Kidney epithelial cell (primary cell): Measurements from ENCODE around the gene PTGES2. TPM values are rescaled to one million over a fixed set of nuclear protein-coding genes. Genes with fewer than 3 reads are reported as not detected.

Experiments used
- DNase-seq: peaks from one replicate; pipeline ENCODE4 v3.0.0-alpha.2; 2010; ENCODE audit warnings: low read depth
- H3K27me3 ChIP-seq: 2 replicates; pipeline ENCODE4 v1.6.0; 2011; ENCODE audit warnings: low read length; ENCODE audit not compliant: control insufficient read depth, insufficient read depth
- H3K36me3 ChIP-seq: 2 replicates; pipeline ENCODE4 v1.5.1; 2011; ENCODE audit warnings: low read length; ENCODE audit not compliant: control insufficient read depth, insufficient read depth
- H3K4me3 ChIP-seq: 2 replicates; pipeline ENCODE4 v1.5.1; 2011; ENCODE audit warnings: low read depth, mild to moderate bottlenecking, control low read depth, low read length
- CTCF ChIP-seq: IDR thresholded peaks from 2 replicates; pipeline ENCODE4 v1.5.1; 2011; ENCODE audit warnings: mild to moderate bottlenecking, moderate library complexity, low read length, control low read depth, inconsistent platforms; ENCODE audit not compliant: insufficient read depth, poor library complexity, severe bottlenecking
- total RNA-seq: library from RNA; depleted of rRNA; stranded (reverse); fragments of >200 nt; gene quantifications from 2 replicates; pipeline ENCODE4 v1.2.3, GENCODE V29; 2015

Gene PTGES2
- total RNA-seq, 1 donor from 2014 or later: 81.2 TPM

- Histone ChIP-seq H3K27me3 (no peaks in the 10 kb centered on the region), H3K4me3 (no peak overlapping the region), H3K36me3 (peaks cover 5% of the 10 kb centered on the region)
- no peak for DNase-seq
- TF ChIP-seq CTCF: no peak
Measured at GRCh38 chr9:128109050-128109709, 18.3 kb downstream of the PTGES2 start.

DNA sequence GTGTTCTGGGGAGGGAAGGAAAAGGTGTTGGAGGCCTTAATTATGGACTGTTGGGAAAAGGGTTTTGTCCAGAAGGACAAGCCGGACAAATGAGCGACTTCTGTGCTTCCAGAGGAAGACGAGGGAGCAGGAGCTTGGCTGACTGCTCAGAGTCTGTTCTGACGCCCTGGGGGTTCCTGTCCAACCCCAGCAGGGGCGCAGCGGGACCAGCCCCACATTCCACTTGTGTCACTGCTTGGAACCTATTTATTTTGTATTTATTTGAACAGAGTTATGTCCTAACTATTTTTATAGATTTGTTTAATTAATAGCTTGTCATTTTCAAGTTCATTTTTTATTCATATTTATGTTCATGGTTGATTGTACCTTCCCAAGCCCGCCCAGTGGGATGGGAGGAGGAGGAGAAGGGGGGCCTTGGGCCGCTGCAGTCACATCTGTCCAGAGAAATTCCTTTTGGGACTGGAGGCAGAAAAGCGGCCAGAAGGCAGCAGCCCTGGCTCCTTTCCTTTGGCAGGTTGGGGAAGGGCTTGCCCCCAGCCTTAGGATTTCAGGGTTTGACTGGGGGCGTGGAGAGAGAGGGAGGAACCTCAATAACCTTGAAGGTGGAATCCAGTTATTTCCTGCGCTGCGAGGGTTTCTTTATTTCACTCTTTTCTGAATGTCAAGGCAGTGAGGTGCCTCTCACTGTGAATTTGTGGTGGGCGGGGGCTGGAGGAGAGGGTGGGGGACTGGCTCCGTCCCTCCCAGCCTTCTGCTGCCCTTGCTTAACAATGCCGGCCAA, 19.1 kb downstream of the PTGES2 start:
- H3K4me3 ChIP-seq: no peak overlapping the region
- H3K36me3 ChIP-seq: peaks cover 5% of the 10 kb centered on the region
- no peak for DNase-seq
- no peak for TF ChIP-seq CTCF
- no peaks in the 10 kb centered on the region for H3K27me3 ChIP-seq

DNA sequence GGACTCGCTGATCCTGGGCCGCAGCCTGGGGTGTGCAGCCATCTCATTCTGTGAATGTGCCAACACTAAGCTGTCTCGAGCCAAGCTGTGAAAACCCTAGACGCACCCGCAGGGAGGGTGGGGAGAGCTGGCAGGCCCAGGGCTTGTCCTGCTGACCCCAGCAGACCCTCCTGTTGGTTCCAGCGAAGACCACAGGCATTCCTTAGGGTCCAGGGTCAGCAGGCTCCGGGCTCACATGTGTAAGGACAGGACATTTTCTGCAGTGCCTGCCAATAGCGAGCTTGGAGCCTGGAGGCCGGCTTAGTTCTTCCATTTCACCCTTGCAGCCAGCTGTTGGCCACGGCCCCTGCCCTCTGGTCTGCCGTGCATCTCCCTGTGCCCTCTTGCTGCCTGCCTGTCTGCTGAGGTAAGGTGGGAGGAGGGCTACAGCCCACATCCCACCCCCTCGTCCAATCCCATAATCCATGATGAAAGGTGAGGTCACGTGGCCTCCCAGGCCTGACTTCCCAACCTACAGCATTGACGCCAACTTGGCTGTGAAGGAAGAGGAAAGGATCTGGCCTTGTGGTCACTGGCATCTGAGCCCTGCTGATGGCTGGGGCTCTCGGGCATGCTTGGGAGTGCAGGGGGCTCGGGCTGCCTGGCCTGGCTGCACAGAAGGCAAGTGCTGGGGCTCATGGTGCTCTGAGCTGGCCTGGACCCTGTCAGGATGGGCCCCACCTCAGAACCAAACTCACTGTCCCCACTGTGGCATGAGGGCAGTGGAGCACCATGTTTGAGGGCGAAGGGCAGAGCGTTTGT, 19.9 kb downstream of the PTGES2 start:
- Histone ChIP-seq H3K27me3 (no peaks in the 10 kb centered on the region), H3K4me3 (no peak overlapping the region), H3K36me3 (peaks cover 9% of the 10 kb centered on the region)
- no peak for TF ChIP-seq CTCF
- no peak for DNase-seq

- TF ChIP-seq CTCF: no peak
- no peaks in the 10 kb centered on the region for H3K27me3 ChIP-seq
- H3K4me3 ChIP-seq: no peak overlapping the region
- DNase-seq: no peak
- H3K36me3 ChIP-seq: peaks cover 12% of the 10 kb centered on the region
Measured at GRCh38 chr9:128106940-128107467, 20.5 kb downstream of the PTGES2 start.

- Histone ChIP-seq H3K36me3 (peaks cover 12% of the 10 kb centered on the region), H3K4me3 (no peak overlapping the region), H3K27me3 (no peaks in the 10 kb centered on the region)
- TF ChIP-seq CTCF: no peak
- no peak for DNase-seq
Measured at GRCh38 chr9:128106181-128106939, 21.2 kb downstream of the PTGES2 start.
